ENCODE results near the gene ACP3.

- TF ChIP-seq POLR2A (IDR thresholded peaks at IDR 0.05), result no peak
- TF ChIP-seq CTCF (IDR thresholded peaks at IDR 0.05), result peak; percentile 64 to 86 (median 82)
Observed at GRCh38 chr3:132352556-132353143, 35.4 kb downstream of the ACP3 start.
